GM23248 (cell line): ENCODE measurements around the gene TMCO4.

Experiments used
- EZH2 ChIP-seq: fragments of 200-600 bp; sonication (generic); IDR thresholded peaks from 2 replicates; pipeline ENCODE4 v1.6.1; 2018; ENCODE audit warnings: antibody characterized with exemption, mild to moderate bottlenecking; ENCODE audit not compliant: insufficient read depth, poor library complexity, severe bottlenecking
- EZH2phosphoT487 ChIP-seq: fragments of 200-600 bp; sonication (generic); IDR thresholded peaks from 2 replicates; pipeline ENCODE4 v1.6.1; 2018; ENCODE audit warnings: antibody characterized with exemption, moderate library complexity, mild to moderate bottlenecking, low read depth; ENCODE audit not compliant: insufficient read depth

DNA sequence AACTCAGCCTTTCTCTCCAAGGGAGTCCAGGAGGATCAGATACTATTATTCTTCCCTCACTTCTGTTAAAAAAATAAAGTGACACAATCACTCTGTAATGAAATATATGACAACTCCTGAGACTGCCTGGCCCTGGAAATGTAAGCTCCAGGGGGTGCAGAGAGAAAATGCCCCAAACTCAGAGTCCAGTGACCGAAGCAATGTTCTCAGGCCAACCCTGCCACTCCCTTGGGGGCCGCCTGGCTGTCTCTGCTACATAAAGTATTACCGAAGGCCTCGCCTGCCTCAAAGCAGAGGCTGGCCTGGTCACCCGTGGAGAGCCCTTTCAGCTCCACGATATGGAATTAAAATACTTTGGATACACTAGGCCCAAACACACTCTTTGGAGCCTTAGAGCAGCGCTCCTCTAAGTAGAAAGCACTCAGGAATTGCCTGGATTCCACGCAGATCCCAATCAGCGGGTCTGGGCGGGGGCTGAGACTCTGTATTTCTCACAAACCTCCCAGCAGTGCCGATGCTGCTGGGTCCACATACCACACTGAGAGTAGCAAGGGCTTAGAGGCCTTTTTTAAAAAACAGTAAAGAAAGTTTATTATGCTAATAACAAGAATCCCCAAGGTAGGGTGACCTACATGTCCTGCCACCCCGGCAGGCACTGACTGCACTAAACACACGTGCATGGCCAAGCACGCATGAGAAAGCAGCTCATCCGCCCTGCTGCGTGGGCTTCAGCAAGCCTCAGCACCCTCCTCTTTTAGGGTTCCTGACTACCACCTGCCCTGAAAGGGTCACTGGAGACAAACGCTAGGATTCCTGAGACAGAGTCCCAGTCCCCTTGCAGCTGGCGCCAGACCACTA is 31.1 kb downstream of the TMCO4 start:
- no peak for TF ChIP-seq EZH2
- TF ChIP-seq EZH2phosphoT487 = no peak
